OCI-LY1 (cell line): ENCODE data around the gene ZBTB20.

Experiments
- H2AFZ ChIP-seq: fragments of 200-600 bp; sonication (generic), shearing (Covaris generic); 2 replicates; pipeline ENCODE4 v1.6.0; 2014; ENCODE audit warnings: antibody characterized with exemption, mild to moderate bottlenecking, low read length
- H3F3A ChIP-seq: fragments of 200-600 bp; sonication (generic), shearing (Covaris generic); 2 replicates; pipeline ENCODE4 v1.6.0; 2014; ENCODE audit warnings: mild to moderate bottlenecking, antibody characterized with exemption, low read length, moderate library complexity; ENCODE audit not compliant: insufficient read depth
- H3K27ac ChIP-seq: fragments of 200-600 bp; sonication (generic); 2 replicates; pipeline ENCODE4 v1.5.1; 2014; ENCODE audit warnings: low read length, mixed run types, mild to moderate bottlenecking, low read depth; ENCODE audit not compliant: poor library complexity, severe bottlenecking
- H3K27me3 ChIP-seq: fragments of 200-600 bp; sonication (generic); 2 replicates; pipeline ENCODE4 v1.6.0; 2014; ENCODE audit warnings: antibody characterized with exemption, mild to moderate bottlenecking, low read length, moderate library complexity; ENCODE audit not compliant: insufficient read depth
- H3K36me3 ChIP-seq: fragments of 200-600 bp; sonication (generic); 2 replicates; pipeline ENCODE4 v1.6.1; 2014; ENCODE audit warnings: mild to moderate bottlenecking, antibody characterized with exemption, low read length, moderate library complexity, mixed read lengths; ENCODE audit not compliant: insufficient read depth
- H3K4me1 ChIP-seq: fragments of 200-600 bp; sonication (generic); 2 replicates; pipeline ENCODE4 v1.5.1; 2014; ENCODE audit warnings: mild to moderate bottlenecking, low read length, moderate library complexity; ENCODE audit not compliant: insufficient read depth, severe bottlenecking
- H3K4me2 ChIP-seq: fragments of 200-600 bp; sonication (generic), shearing (Covaris generic); 2 replicates; pipeline ENCODE4 v1.6.1; 2014; ENCODE audit warnings: low read length
- H3K4me3 ChIP-seq: fragments of 200-600 bp; sonication (generic); 2 replicates; pipeline ENCODE4 v1.5.1; 2014; ENCODE audit warnings: low read length, low read depth, mild to moderate bottlenecking, mixed read lengths; ENCODE audit not compliant: poor library complexity, severe bottlenecking
- H3K79me2 ChIP-seq: fragments of 200-600 bp; shearing (Covaris generic); 2 replicates; pipeline ENCODE4 v1.6.1; 2016; ENCODE audit warnings: mixed run types, low read length, mixed read lengths; ENCODE audit not compliant: insufficient read depth
- H3K9ac ChIP-seq: fragments of 200-600 bp; sonication (generic), shearing (Covaris generic); 2 replicates; pipeline ENCODE4 v1.6.1; 2014; ENCODE audit warnings: mild to moderate bottlenecking, low read length, mixed read lengths
- H3K9me2 ChIP-seq: fragments of 200-600 bp; sonication (generic), shearing (Covaris generic); 2 replicates; pipeline ENCODE4 v1.6.1; 2014; ENCODE audit warnings: low read depth, mild to moderate bottlenecking, low read length, mixed read lengths
- H3K9me3 ChIP-seq: fragments of 200-600 bp; shearing (Covaris generic); 2 replicates; pipeline ENCODE4 v1.6.1; 2014; ENCODE audit warnings: low read length, mixed read lengths
- H4K20me1 ChIP-seq: fragments of 200-600 bp; sonication (generic), shearing (Covaris generic); 2 replicates; pipeline ENCODE4 v1.6.0; 2016; ENCODE audit warnings: mild to moderate bottlenecking, low read length; ENCODE audit not compliant: insufficient read depth
- CTCF ChIP-seq: fragments of 200-600 bp; sonication (generic), shearing (Covaris generic); IDR thresholded peaks from 2 replicates; pipeline ENCODE4 v1.5.1; 2017; ENCODE audit warnings: mild to moderate bottlenecking, antibody characterized with exemption, low read length, moderate library complexity, mixed read lengths
- EZH2 ChIP-seq: fragments of 200-600 bp; sonication (generic), shearing (Covaris generic); IDR thresholded peaks from 2 replicates; pipeline ENCODE4 v1.8.0; 2017; ENCODE audit warnings: borderline replicate concordance, mixed run types, mild to moderate bottlenecking, antibody characterized with exemption, low read length, moderate library complexity, mixed read lengths

The ZBTB20 gene

DNA sequence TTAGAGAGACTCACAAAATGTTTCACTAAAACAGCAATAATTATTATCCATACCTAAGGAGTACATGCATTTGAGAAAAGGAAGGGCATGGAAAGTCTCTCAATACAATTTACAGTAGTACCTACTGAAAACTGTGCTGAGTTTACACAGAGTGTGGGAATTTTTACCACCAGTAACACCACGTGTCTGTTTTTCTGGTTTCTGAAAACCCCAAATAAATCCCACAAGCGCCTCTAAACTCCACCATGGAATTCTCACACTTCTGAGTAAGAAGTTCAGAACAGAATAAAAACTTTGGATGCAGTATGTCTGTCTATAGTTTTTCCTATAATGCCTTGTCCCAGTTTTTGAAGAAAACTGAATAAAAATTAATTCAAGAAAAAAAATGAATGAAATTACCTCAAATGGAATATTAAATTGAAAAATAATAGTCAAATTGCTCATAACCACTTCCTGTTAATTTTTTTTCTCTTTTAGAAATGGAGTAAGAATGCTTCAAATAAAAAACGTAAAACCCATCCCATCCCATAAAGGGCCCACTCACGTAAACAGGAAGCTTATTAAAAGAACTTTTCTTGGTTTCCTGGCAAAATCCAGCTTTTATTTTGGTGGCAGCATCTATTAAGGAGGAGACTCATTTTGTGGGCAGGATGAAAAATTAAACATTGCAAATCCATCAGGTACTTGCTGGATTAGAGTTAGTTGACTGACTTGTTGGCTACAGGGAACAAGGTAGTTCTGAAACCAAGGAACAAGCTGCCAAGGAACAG, 475.2 kb downstream of the ZBTB20 start:
- Histone ChIP-seq H4K20me1 (no peaks in the 10 kb centered on the region), H3K4me2 (no peak overlapping the region), H3K27ac (no peak overlapping the region), H3K27me3 (no peaks in the 10 kb centered on the region), H2AFZ (no peak overlapping the region), H3K4me1 (no peaks in the 10 kb centered on the region), H3K36me3 (no peaks in the 10 kb centered on the region), H3K9me3 (no peaks in the 10 kb centered on the region), H3K79me2 (no peaks in the 10 kb centered on the region), H3K9ac (no peak overlapping the region), H3K4me3 (no peak overlapping the region), H3F3A (no peaks in the 10 kb centered on the region), H3K9me2 (no peaks in the 10 kb centered on the region)
- TF ChIP-seq EZH2 (no peak), CTCF (no peak)

DNA sequence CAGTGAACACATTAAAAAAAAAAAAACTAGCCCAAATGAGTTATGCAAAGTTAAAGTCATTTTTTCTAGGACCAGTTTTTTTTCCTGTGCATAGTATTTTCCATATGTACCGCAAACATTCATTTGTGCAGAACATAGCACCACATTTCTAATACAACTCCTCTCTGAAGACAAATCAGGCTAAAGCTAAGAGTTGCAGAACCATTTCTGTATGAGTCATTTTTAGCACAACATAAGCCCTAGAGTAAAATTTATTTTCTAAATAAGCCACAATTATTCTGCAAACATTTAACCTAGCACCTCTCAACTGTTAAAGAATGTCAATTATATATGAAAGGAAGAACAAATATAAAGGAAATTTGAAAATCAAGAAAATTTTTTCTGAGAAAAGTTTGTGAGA, 477.5 kb downstream of the ZBTB20 start:
- no peaks in the 10 kb centered on the region for H4K20me1 ChIP-seq
- H3K79me2 ChIP-seq = no peaks in the 10 kb centered on the region
- TF ChIP-seq CTCF (no peak), EZH2 (no peak)
- no peak overlapping the region for H3K4me2 ChIP-seq
- no peak overlapping the region for H3K4me3 ChIP-seq
- H3K36me3 ChIP-seq = no peaks in the 10 kb centered on the region
- no peaks in the 10 kb centered on the region for H3K4me1 ChIP-seq
- no peak overlapping the region for H3K9ac ChIP-seq
- H3K9me3 ChIP-seq = no peaks in the 10 kb centered on the region
- no peaks in the 10 kb centered on the region for H3F3A ChIP-seq
- no peaks in the 10 kb centered on the region for H3K27me3 ChIP-seq
- H3K27ac ChIP-seq = no peak overlapping the region
- no peaks in the 10 kb centered on the region for H3K9me2 ChIP-seq
- H2AFZ ChIP-seq = no peak overlapping the region

- Histone ChIP-seq H3K27ac (no peak overlapping the region), H3K4me1 (no peaks in the 10 kb centered on the region), H3K4me2 (no peak overlapping the region), H3K9ac (no peak overlapping the region), H4K20me1 (no peaks in the 10 kb centered on the region), H3K27me3 (no peaks in the 10 kb centered on the region), H3K9me3 (no peaks in the 10 kb centered on the region), H3F3A (no peaks in the 10 kb centered on the region), H3K9me2 (no peaks in the 10 kb centered on the region), H2AFZ (no peak overlapping the region), H3K4me3 (no peak overlapping the region), H3K36me3 (no peaks in the 10 kb centered on the region), H3K79me2 (no peaks in the 10 kb centered on the region)
- TF ChIP-seq EZH2 (no peak), CTCF (no peak)
Measured at GRCh38 chr3:114668099-114668498, 479.0 kb downstream of the ZBTB20 start.
